NCI-H748 (cell line): ENCODE measurements around the gene ABHD12.

Experiments
- DNase-seq: peaks from one replicate; lab custom pipeline; 2025; ENCODE audit not compliant: unreplicated experiment; lab: John Stamatoyannopoulos, UW

The ABHD12 gene

DNA sequence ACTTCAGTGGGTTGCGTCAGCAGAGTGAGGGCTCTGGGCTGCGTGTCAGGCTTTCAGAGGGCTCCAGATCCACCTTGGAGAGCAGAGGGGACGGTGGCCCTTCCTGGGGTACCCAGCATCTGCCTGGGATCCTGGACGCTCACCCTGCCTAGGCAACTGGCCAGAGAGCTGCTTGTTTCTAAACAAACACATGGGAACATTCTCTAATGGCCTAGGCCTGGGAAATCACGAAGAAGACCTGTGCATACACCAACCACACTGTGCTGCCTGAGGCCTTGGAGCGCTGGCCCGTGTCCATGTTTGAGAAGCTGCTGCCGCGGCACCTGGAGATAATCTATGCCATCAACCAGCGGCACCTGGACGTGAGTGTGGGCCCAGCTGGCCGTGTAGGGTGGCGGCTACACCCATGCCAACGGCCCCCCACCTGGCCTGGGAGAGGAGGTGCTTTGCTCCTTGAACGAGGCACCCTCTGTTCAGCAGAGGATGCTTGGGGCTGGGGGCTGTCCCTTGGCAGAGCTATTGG lies 110.5 kb downstream of the ABHD12 start:
- no peak for DNase-seq

DNA sequence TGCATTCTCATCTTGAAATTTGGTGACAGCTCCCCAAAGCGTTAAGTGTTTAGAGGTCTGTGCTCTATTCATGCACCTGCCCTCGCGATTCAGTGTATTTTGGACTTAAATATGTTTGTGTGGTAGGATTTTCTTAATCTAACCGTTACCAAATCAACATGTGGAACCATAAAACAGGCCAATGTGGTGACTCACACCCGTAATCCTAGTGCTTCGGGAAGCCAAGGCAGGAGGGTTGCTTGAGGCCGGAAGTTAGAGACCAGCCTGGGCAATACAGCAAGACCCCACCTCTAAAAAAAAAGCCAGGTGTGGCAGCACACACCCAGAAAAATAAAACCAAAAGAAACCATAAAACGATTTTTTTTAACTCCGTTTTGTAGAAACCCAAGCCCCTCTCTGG lies 111.2 kb downstream of the ABHD12 start:
- DNase-seq: no peak

DNA sequence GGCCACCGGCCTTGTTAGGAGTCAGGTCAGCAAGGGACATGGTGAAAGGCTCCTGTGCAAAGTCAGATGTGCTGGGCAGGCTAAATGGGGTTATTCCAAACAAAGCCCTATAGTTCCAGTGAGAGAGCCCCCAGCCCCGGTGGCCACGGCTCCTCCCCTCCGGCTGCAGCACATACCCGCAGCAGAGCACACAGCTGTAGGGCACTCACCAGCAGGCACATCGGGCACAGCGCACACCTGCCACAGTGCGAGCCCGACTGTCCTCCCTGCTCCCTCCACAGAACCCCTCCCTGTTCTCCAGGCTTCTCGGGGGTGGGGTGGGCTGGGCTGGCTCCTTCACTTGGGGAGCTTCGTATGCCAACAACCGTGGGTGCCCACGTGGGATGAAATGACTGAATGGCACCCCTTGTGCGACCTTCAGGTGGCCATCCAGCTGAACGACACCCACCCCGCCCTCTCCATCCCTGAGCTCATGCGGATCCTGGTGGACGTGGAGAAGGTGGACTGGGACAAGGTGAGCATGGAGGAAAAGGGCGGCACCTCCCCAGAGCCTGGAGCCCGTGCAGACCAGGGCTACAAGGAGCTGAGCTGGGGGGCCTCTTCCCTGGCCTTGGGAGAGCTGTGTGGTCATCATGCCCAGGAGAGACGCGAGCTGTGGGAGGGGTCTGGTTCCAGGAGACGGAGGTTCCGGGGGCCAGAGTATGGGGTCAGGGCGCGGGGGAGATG lies 111.8 kb downstream of the ABHD12 start:
- no peak for DNase-seq

GRCh38 chr20:25277941-25278521 lies 112.6 kb downstream of the ABHD12 start:
- DNase-seq: no peak

DNA sequence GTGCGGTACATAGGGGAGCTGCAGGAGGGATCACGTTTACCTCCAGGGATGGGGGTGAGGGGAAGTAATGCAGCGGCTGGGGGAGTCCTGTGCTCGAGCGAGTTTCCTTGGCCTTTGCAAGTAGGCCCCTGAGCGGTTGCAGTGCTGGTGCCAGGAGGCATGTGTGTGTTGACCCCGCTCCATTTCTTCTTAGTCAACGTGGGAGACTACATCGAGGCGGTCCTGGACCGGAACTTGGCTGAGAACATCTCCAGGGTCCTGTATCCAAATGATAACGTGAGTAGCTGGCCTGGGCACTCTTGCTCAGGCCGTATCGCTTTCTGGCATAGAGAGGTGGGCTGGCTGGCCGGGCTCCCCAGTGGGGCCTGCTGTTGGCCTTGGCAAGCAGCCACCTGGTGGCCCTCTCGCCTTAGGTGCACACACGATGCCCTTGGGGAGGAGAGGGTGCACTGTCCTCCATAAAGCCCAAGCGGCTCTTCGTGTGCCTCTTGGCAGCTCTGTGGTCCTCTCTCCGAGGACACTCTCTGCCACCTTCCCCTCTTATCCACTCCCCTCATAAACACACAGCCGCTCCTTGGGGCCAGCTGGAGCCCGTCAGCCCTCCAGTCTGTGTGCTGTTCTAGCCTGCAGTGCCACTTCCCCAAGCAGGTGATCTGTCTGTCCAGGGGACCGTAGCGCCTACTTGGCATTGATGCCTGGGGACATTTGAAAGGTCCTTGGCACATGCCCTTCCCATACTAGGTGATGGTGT lies 113.4 kb downstream of the ABHD12 start:
- no peak for DNase-seq

DNA sequence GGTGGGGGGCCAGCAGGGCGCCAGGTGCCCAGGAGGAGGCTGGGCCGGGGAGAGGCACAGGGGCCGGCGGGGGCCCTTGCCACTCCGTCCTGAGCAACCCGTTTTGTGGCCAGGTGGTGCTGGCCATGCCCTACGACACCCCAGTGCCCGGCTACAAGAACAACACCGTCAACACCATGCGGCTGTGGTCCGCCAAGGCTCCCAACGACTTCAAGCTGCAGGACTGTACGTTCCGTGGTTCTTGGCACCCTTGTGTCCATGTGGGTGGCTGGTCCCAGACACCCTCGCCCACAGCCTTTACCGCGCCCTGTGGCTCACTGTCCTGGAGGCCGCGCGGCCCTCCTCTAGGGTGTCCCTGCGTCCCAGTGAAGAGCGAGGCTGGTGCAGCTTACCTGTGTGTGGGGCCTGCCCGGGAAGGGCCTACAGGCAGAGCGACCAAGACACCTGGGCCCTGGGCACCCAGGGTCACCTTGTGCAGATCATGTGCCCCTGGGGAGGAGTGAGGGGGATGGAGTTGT lies 114.0 kb downstream of the ABHD12 start:
- no peak for DNase-seq

GRCh38 chr20:25275813-25276532 lies 114.7 kb downstream of the ABHD12 start:
- no peak for DNase-seq

GRCh38 chr20:25274891-25275812 lies 115.5 kb downstream of the ABHD12 start:
- DNase-seq: no peak

DNA sequence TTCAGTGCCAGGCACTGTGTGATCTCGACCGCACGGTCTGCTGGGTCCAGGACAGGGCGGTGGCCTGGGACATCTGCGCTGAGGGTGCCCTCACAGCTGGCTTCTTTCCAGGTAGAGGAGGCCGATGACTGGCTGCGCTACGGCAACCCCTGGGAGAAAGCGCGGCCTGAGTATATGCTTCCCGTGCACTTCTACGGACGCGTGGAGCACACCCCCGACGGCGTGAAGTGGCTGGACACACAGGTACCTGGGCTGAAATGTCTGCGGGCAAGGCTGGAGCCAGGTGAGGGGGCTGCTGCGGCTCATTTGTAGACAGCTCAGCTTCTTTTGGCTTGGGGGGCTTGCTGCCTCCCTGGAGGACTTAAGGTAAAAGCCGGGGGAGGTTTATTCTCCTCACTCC lies 116.2 kb downstream of the ABHD12 start:
- DNase-seq: no peak

DNA sequence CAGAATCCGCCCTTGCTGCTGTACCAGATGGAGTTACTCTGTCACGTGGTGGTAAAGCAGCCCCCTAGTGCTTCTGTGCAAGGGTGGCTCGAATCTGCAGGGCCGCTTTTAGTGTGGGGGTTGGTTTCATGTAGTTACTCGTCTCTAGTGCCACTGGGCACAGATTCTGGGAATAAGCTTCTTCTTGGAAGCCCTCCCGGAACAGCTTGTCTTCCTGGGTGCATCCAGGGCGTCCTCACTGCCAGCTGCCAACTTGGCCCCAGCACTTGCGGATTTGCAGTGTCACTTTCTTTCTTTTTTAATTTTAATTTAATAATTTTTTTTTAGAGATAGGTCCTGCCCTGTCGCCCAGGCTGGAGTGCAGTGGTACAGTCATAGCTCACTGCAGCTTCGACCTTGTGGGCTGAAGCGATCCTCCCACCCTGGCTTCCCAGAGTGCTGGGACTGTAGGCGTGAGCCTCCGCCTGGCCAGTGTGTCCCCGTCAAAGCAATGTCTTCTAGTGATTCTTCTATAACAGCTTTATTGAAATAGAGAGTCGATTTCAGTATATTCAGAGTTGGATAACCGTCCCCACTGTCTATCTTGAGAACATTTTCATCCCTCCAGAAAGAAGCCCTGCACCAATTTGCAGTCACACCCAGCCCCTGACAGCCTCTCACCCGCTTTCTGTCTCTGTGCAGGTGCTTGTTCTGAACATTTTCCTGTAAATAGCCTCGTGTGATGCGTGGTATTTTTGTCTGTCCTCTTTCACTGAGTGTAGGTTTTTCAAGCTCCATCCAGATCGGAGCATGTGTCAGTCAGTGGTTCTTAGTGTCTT lies 116.9 kb downstream of the ABHD12 start:
- DNase-seq: no peak

GRCh38 chr20:25273046-25273445 lies 117.6 kb downstream of the ABHD12 start:
- no peak for DNase-seq

DNA sequence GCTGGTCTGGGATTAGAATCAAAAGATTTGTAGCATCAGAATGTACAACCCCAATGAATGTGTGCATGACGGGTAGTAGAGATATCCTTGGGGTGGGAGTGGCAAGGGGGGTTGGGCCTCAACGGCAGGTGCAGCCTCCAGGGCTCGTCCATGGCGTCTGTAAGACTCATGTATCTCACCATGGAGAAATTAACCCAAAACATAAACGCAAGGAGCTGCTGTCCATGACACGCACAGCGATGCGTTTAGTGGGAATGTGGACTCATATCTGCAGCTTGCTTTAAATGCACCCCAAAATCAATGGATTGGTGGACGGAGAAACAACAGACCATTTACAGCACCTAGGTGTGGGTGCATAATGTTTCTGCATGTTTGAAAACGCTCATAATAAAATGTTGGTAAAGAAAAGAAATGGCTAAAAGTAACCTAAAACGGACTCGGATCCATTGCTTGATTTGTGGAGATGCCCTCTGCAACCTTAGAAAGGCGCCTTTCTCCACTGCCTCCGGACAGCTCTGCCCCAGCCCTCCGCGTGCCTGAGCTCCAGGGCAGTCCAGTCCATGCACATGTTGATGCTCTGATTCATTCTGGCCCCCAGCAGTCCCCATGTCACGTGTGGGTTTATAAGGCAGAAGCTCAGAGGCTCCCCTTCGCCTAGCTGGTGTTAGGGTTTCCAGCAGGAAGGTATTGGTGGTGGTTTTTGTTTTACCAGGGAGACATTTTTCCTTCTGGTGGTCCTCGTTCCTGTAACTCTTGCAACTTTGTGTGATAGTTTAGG lies 118.2 kb downstream of the ABHD12 start:
- DNase-seq: no peak

DNA sequence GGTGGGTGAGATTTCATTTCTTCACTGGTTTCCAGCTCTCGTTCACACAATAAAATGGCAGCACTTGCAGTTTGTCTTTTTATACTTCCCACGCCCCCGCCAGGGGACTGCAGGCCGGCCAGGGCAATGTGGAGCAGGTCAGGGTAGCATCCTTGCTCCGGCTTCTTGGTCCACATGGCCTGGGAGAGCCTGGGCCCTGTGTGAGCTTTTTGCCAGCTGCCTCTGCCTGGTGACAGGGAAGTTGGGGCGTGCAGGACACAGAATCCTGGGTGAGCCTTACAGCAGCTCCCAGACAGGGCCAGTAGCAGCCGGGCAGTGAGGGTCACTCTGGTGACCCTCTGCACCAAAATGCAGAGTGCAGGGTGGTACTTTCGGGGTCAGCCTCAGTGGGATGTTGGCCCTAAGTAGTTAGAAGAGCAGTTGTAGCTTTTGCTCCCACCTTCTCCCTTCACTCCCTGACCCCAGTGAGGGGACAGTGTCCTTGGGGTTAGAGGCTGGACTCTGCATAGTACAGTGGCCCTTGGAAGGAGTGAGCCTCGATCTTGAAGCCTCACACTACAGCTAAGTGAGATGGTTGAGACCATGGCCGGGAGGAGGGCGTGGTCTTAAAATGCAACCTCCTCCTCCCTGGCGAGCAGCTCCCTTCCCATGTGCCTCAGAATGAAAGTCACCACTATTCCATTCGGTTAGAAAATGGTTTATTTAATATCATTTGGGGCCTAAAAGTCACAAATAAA lies 119.0 kb downstream of the ABHD12 start:
- no peak for DNase-seq

GRCh38 chr20:25270829-25271251 lies 119.8 kb downstream of the ABHD12 start:
- peak; percentile 67 for DNase-seq

GRCh38 chr20:25269833-25270170 lies 120.8 kb downstream of the ABHD12 start:
- DNase-seq: no peak

DNA sequence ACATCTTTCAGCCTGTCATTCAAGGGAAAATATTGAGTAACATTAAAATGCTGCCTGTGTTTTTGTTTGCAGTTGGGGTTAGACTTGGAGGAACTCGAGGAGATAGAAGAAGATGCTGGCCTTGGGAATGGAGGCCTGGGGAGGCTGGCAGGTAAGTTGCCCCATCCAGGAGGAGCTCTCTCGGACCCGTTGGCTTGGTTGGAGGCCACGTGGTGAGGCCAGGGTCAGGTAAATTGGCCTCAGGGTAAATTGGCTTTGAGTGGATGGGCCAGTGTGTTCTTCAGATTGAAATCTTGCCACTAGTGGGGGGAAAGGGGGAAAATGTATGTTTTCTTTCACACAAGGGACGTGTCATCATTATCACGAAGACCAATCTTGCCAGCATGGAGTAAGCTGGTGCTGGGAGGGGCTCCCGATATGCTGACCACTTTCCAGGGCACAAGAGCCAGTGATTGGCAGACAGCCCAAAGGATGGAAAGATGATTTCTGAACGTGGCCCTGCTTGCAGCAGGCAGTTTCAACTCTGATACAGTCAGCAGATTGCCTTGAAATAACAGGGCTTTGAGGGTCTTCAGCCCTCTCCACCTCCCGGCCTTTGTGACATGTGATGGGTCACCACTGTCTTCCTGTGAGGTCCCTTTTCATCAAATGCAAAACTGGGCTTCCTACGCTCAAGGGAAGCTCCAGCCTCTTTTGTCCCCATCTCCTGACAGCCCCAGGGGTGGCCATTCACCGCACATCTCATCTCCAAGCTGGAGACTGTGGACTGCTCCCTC lies 121.4 kb downstream of the ABHD12 start:
- DNase-seq: no peak
